ENCODE results near the gene PRKCZ.

DNA sequence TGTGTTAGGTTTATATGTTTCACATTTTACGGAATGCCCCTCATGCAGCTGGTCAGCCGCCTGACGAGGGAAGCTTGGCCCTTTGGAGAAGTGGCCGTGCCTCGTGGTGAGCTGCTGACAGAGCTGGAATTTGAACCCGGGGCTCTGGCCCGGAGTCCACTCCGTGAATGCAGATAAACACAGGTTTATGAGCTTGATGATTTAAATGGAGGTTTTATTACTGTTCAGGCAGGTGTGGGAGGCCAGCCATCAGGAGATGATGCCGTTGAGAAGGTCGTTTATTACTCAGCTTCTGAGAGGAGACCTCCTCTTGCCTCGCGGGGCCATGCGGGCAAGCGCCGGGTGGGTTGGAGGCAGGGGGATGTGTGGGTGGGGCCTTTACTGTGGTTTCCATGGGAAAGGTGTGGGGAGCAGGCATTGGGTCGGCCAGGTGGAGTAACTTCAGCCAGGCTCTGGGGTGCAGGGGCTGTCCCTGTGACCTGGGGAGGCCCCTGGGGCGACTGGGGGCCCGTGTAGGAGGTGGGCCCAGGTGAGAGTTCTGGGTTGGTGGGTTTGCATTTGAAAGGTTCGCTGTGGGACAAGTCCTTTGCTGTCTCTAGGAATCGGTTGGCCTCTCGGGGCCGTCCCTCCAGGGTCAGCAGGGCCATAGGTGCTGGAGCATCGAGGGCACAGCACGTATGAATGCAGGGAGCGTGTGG is 22.0 kb downstream of the PRKCZ start:
- TF ChIP-seq EZH2 (IDR thresholded peaks at IDR 0.05; ENCODE audit: low read depth) = no peak
- TF ChIP-seq CTCF (conservative IDR thresholded peaks at IDR 0.05) = no peak

Measured in PC-9 (cell line).